ENCODE measurements around the gene PIGT. TPM values are rescaled to one million over a fixed set of nuclear protein-coding genes. Genes with fewer than 3 reads are reported as not detected.
A peak's percentile ranks its signal among the peaks of the same experiment; 100 is the strongest.

PIGT gene
- total RNA-seq, 1 experiment from 2014 or later = 63.7 TPM

DNA sequence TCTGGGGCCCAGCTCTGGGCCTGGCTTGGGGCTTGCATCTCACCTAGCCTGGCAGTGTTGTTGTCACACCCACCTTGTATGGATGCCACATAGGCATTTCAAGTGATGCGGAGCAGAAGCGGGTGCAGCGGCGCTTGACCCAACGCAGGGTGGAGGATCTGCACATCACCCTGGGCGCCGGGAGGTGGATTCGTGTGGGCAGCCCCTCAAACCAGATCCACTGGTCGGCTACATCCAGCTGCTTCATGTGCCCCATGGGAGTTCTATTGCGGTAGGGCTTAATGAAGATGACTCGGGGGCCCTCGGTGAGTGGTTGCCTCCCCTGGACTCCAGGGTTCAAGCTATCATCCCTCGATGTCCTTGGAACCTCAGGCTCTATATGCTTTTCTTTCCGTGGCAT, 41.0 kb upstream of the PIGT start:
- DNase-seq (ENCODE audit: low spot score) = no peak
- Mint-ChIP-seq H3K27me3 (ENCODE audit: low read depth) (peaks cover 6% of the 10 kb centered on the region), H3K27ac (0 out of 2 replicates have a peak overlapping the region, but pooled peaks have one; percentile 22), H3K9me3 (no peaks in the 10 kb centered on the region), H3K36me3 (no peaks in the 10 kb centered on the region), H3K4me1 (peaks cover 16% of the 10 kb centered on the region), H3K4me3 (no peak overlapping the region)
- POLR2A ChIA-PET = interaction anchor here (0.6 to 2.1 kb wide), 2 partner anchors 48 to 62 kb away, joined by 3 to 7 read pairs; no protein-coding TSS in a partner anchor
- TF ChIP-seq, protein P1, sequence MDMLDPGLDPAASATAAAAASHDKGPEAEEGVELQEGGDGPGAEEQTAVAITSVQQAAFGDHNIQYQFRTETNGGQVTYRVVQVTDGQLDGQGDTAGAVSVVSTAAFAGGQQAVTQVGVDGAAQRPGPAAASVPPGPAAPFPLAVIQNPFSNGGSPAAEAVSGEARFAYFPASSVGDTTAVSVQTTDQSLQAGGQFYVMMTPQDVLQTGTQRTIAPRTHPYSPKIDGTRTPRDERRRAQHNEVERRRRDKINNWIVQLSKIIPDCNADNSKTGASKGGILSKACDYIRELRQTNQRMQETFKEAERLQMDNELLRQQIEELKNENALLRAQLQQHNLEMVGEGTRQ (CRISPR knock-in tag; IDR thresholded peaks at IDR 0.05) = no peak
- TF ChIP-seq, protein P2, sequence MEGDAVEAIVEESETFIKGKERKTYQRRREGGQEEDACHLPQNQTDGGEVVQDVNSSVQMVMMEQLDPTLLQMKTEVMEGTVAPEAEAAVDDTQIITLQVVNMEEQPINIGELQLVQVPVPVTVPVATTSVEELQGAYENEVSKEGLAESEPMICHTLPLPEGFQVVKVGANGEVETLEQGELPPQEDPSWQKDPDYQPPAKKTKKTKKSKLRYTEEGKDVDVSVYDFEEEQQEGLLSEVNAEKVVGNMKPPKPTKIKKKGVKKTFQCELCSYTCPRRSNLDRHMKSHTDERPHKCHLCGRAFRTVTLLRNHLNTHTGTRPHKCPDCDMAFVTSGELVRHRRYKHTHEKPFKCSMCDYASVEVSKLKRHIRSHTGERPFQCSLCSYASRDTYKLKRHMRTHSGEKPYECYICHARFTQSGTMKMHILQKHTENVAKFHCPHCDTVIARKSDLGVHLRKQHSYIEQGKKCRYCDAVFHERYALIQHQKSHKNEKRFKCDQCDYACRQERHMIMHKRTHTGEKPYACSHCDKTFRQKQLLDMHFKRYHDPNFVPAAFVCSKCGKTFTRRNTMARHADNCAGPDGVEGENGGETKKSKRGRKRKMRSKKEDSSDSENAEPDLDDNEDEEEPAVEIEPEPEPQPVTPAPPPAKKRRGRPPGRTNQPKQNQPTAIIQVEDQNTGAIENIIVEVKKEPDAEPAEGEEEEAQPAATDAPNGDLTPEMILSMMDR (IDR thresholded peaks at IDR 0.05) = no peak
- no peak for TF ChIP-seq JUN (CRISPR knock-in tag; IDR thresholded peaks at IDR 0.05)
- TF ChIP-seq TP53 (CRISPR knock-in tag; IDR thresholded peaks at IDR 0.05) = no peak
- no peak for TF ChIP-seq NR2C2 (CRISPR knock-in tag; IDR thresholded peaks at IDR 0.05)
- TF ChIP-seq, protein P3, sequence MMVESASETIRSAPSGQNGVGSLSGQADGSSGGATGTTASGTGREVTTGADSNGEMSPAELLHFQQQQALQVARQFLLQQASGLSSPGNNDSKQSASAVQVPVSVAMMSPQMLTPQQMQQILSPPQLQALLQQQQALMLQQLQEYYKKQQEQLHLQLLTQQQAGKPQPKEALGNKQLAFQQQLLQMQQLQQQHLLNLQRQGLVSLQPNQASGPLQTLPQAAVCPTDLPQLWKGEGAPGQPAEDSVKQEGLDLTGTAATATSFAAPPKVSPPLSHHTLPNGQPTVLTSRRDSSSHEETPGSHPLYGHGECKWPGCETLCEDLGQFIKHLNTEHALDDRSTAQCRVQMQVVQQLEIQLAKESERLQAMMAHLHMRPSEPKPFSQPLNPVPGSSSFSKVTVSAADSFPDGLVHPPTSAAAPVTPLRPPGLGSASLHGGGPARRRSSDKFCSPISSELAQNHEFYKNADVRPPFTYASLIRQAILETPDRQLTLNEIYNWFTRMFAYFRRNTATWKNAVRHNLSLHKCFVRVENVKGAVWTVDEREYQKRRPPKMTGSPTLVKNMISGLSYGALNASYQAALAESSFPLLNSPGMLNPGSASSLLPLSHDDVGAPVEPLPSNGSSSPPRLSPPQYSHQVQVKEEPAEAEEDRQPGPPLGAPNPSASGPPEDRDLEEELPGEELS (CRISPR knock-in tag; IDR thresholded peaks at IDR 0.05) = no peak
- CTCF ChIA-PET = interaction anchor here (1.3 to 4.9 kb wide), 9 partner anchors 12 to 123 kb away, joined by 3 to 164 read pairs (median 25); partner anchors contain the start of gene PIGT
- ATAC-seq = no peak

DNA sequence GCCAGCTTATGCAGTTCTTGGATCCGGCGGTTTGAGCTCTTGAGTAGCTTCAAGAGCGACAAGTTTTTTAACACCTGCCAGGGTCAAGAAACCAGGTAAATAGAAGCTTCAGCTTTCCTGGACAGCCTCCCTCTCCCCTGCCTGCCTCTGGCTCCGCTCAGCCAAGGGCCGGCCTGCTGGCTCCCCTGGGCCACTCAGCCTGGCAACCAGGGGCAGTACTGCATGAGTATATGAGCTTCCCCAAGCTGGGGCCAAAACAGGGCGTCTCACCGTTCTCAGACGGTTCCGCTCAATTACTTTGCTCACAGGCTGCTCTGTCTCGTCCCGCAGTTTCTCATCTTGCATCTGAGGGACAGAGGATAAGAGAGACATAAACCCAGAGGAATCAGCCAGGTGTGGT, 38.7 kb upstream of the PIGT start:
- ChIA-PET CTCF (interaction anchor here (1.2 to 2.4 kb wide), 5 partner anchors 14 to 77 kb away, joined by 4 to 19 read pairs (median 5); partner anchors contain the start of gene SYS1), POLR2A (interaction anchor here (1.4 kb wide), 1 partner anchor 29 kb away, joined by 5 read pairs; no protein-coding TSS in a partner anchor)
- Mint-ChIP-seq H3K9me3 (no peaks in the 10 kb centered on the region), H3K4me3 (no peak overlapping the region), H3K4me1 (peaks cover 15% of the 10 kb centered on the region), H3K27ac (no peak overlapping the region), H3K27me3 (ENCODE audit: low read depth) (peaks cover 6% of the 10 kb centered on the region), H3K36me3 (no peaks in the 10 kb centered on the region)
- no peak for DNase-seq (ENCODE audit: low spot score)
- TF ChIP-seq TP53 (CRISPR knock-in tag; IDR thresholded peaks at IDR 0.05) (no peak), CBFB (CRISPR knock-in tag; IDR thresholded peaks at IDR 0.05; ENCODE audit: low read depth) (no peak), NR1H2 (CRISPR knock-in tag; IDR thresholded peaks at IDR 0.05) (no peak), CREB1 (CRISPR knock-in tag; IDR thresholded peaks at IDR 0.05) (no peak), ZNF416 (CRISPR knock-in tag; IDR thresholded peaks at IDR 0.05) (no peak), ZNF423 (CRISPR knock-in tag; IDR thresholded peaks at IDR 0.05) (no peak), NFATC4 (CRISPR knock-in tag; IDR thresholded peaks at IDR 0.05) (no peak), JAZF1 (CRISPR knock-in tag; IDR thresholded peaks at IDR 0.05) (no peak), RORB (CRISPR knock-in tag; IDR thresholded peaks at IDR 0.05) (no peak), GABPB1 (CRISPR knock-in tag; IDR thresholded peaks at IDR 0.05) (no peak), NFYB (CRISPR knock-in tag; conservative IDR thresholded peaks at IDR 0.05; ENCODE audit: low read depth) (no peak), ATF1 (CRISPR knock-in tag; IDR thresholded peaks at IDR 0.05) (no peak)
- TF ChIP-seq, protein P4, sequence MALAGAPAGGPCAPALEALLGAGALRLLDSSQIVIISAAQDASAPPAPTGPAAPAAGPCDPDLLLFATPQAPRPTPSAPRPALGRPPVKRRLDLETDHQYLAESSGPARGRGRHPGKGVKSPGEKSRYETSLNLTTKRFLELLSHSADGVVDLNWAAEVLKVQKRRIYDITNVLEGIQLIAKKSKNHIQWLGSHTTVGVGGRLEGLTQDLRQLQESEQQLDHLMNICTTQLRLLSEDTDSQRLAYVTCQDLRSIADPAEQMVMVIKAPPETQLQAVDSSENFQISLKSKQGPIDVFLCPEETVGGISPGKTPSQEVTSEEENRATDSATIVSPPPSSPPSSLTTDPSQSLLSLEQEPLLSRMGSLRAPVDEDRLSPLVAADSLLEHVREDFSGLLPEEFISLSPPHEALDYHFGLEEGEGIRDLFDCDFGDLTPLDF (CRISPR knock-in tag; IDR thresholded peaks at IDR 0.05) = no peak
- TF ChIP-seq, protein P5, sequence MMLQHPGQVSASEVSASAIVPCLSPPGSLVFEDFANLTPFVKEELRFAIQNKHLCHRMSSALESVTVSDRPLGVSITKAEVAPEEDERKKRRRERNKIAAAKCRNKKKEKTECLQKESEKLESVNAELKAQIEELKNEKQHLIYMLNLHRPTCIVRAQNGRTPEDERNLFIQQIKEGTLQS (CRISPR knock-in tag; conservative IDR thresholded peaks at IDR 0.05) = no peak
- TF ChIP-seq, protein P6, sequence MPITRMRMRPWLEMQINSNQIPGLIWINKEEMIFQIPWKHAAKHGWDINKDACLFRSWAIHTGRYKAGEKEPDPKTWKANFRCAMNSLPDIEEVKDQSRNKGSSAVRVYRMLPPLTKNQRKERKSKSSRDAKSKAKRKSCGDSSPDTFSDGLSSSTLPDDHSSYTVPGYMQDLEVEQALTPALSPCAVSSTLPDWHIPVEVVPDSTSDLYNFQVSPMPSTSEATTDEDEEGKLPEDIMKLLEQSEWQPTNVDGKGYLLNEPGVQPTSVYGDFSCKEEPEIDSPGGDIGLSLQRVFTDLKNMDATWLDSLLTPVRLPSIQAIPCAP (CRISPR knock-in tag; IDR thresholded peaks at IDR 0.05) = no peak
- TF ChIP-seq, protein P7, sequence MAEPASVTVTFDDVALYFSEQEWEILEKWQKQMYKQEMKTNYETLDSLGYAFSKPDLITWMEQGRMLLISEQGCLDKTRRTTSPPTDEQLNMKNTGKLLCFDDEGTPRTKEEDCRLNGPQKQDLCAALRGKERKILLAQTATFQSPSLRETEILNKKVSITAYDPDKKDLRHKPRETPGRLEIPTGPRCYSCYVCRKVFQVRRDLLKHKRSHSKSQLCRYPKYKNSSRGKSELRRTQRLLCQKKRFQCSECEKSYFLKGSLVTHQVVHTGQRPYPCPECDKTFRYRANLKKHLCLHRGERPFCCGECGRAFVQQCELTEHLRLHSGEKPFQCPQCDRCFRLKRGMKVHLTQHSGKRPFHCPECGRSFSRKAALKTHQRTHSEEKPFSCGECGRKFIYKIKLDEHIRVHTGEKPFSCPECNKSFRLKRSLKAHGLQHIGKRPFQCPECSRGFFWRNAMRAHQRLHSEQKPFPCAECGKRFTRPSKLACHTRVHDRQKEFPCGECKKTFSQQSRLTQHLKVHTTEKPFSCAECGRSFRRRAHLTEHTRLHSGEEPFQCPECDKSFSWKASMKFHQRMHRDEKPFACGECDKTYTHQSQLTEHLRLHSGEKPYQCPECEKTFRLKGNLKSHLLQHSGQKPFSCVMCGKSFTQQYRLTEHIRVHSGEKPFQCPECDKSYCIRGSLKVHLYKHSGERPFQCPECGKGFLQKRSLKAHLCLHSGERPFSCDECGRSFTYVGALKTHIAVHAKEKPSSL (CRISPR knock-in tag; conservative IDR thresholded peaks at IDR 0.05) = no peak
- ATAC-seq = no peak
